ENCODE results near the gene UBE2G2. TPM values are rescaled to one million over a fixed set of nuclear protein-coding genes. Genes with fewer than 3 reads are reported as not detected.

The UBE2G2 gene
- polyA plus RNA-seq = 116 and 127 TPM in 2 replicates
- 87.6 and 96.4 TPM in 2 replicates for polyA minus RNA-seq

GRCh38 chr21:44801468-44802395 is at the start of gene UBE2G2:
UBE2G2 (minus strand) TSS chr21:44801820; CDS start chr21:44801748, 72 bp downstream.
- H3K9me2 ChIP-seq (ENCODE audit: insufficient read depth, low read length) = no peaks in the 10 kb centered on the region
- peaks cover 6% of the 10 kb centered on the region for H3K36me3 ChIP-seq (ENCODE audit: insufficient read depth, low read length)
- peaks cover 32% of the 10 kb centered on the region for H3K79me2 ChIP-seq (replicated peaks; ENCODE audit: insufficient read depth, low read length)
- H3K27me3 ChIP-seq (ENCODE audit: insufficient read depth, low read depth, low read length) = no peaks in the 10 kb centered on the region
- H2AFZ ChIP-seq (ENCODE audit: low read depth, low read length) = peak within 1 kb of the TSS; percentile 74
- peak within 1 kb of the TSS; percentile 87 for H3K4me3 ChIP-seq (ENCODE audit: low read length)
- peak within 1 kb of the TSS; percentile 77 for H3K9ac ChIP-seq (ENCODE audit: low read length)
- H3F3A ChIP-seq (ENCODE audit: insufficient read depth, low read length, poor library complexity, severe bottlenecking) = no peaks in the 10 kb centered on the region
- no peaks in the 10 kb centered on the region for H4K20me1 ChIP-seq (ENCODE audit: insufficient read depth)
- H3K4me2 ChIP-seq (ENCODE audit: low read length) = peak within 1 kb of the TSS; percentile 87
- no peaks in the 10 kb centered on the region for H3K9me3 ChIP-seq (ENCODE audit: low read length)
- TF ChIP-seq CTCF (IDR thresholded peaks at IDR 0.05; ENCODE audit: poor library complexity, severe bottlenecking) (no peak), SMC3 (conservative IDR thresholded peaks at IDR 0.05; ENCODE audit: poor library complexity) (peak; percentile 22), POLR2AphosphoS5 (IDR thresholded peaks at IDR 0.05) (peak; percentile 92), EP300 (conservative IDR thresholded peaks at IDR 0.05; ENCODE audit: poor library complexity, severe bottlenecking) (peak; percentile 13), MXI1 (conservative IDR thresholded peaks at IDR 0.05; ENCODE audit: poor library complexity, severe bottlenecking) (peak; percentile 99)
- peak within 1 kb of the TSS; percentile 58 for H3K27ac ChIP-seq (ENCODE audit: low read length)

- no peaks in the 10 kb centered on the region for H3F3A ChIP-seq (ENCODE audit: insufficient read depth, low read length, poor library complexity, severe bottlenecking)
- H3K36me3 ChIP-seq (ENCODE audit: insufficient read depth, low read length) = no peaks in the 10 kb centered on the region
- peaks cover 4% of the 10 kb centered on the region for H4K20me1 ChIP-seq (ENCODE audit: insufficient read depth)
- no peak overlapping the region for H2AFZ ChIP-seq (ENCODE audit: low read depth, low read length)
- H3K9me3 ChIP-seq (ENCODE audit: low read length) = no peaks in the 10 kb centered on the region
- H3K4me3 ChIP-seq (ENCODE audit: low read length) = no peak overlapping the region
- H3K4me2 ChIP-seq (ENCODE audit: low read length) = no peak overlapping the region
- no peaks in the 10 kb centered on the region for H3K27me3 ChIP-seq (ENCODE audit: insufficient read depth, low read depth, low read length)
- no peak overlapping the region for H3K9ac ChIP-seq (ENCODE audit: low read length)
- no peaks in the 10 kb centered on the region for H3K79me2 ChIP-seq (replicated peaks; ENCODE audit: insufficient read depth, low read length)
- H3K27ac ChIP-seq (ENCODE audit: low read length) = no peak overlapping the region
- no peaks in the 10 kb centered on the region for H3K9me2 ChIP-seq (ENCODE audit: insufficient read depth, low read length)
- TF ChIP-seq MXI1 (conservative IDR thresholded peaks at IDR 0.05; ENCODE audit: poor library complexity, severe bottlenecking) (no peak), REST (IDR thresholded peaks at IDR 0.05; ENCODE audit: borderline replicate concordance) (no peak), EZH2 (IDR thresholded peaks at IDR 0.05; ENCODE audit: borderline replicate concordance, insufficient read depth, low read length, poor library complexity, severe bottlenecking) (no peak), EP300 (conservative IDR thresholded peaks at IDR 0.05; ENCODE audit: poor library complexity, severe bottlenecking) (no peak), SMC3 (conservative IDR thresholded peaks at IDR 0.05; ENCODE audit: poor library complexity) (no peak), TAF1 (IDR thresholded peaks at IDR 0.05; ENCODE audit: low read depth) (no peak), CTCF (IDR thresholded peaks at IDR 0.05; ENCODE audit: poor library complexity, severe bottlenecking) (no peak), POLR2AphosphoS5 (IDR thresholded peaks at IDR 0.05) (no peak), RAD21 (conservative IDR thresholded peaks at IDR 0.05) (no peak)
Observed at GRCh38 chr21:44850905-44851657, 49.5 kb upstream of the UBE2G2 start.

Measured in neural cell (in vitro differentiated cells).